Gastroesophageal sphincter (tissue), 3 donors: ENCODE data around the gene PIP5KL1.

Source experiments
- CTCF ChIP-seq, 4 experiments: fragments of 200-600 bp in 2 of 4; fragments of 450-650 bp in 2 of 4; sonication (generic) in 1 of 4; IDR thresholded peaks; one replicate each; pipeline ENCODE4 v1.5.1; 2017 to 2019; ENCODE audit warnings: antibody characterized with exemption in 4 of 4, mild to moderate bottlenecking in 2 of 4, moderate library complexity in 2 of 4
- EP300 ChIP-seq: sonication (generic); formaldehyde crosslinking; IDR thresholded peaks from one replicate; pipeline ENCODE4 v1.6.1; 2017; ENCODE audit warnings: antibody characterized with exemption, mild to moderate bottlenecking
- POLR2A ChIP-seq, 2 donors: fragments of 450-650 bp; IDR thresholded peaks; one replicate each; pipeline ENCODE4 v1.6.1; 2017; ENCODE audit warnings: antibody characterized with exemption in 2 of 2, mild to moderate bottlenecking in 2 of 2, moderate library complexity in 1 of 2

- TF ChIP-seq CTCF (IDR thresholded peaks at IDR 0.05) (no peak), POLR2A (IDR thresholded peaks at IDR 0.05) (no peak), EP300 (no peak)
These were observed 26.8 kb downstream of the PIP5KL1 start for GRCh38 chr9:127903557-127904475.
